CD14-positive monocyte (primary cell): ENCODE measurements around the gene IFNE. TPM values are rescaled to one million over a fixed set of nuclear protein-coding genes. Genes with fewer than 3 reads are reported as not detected.

ENCODE experiments used
- DNase-seq, 3 donors: peaks; one replicate each; pipeline ENCODE4 v3.0.0-alpha.2; 2011 to 2022
- H2AFZ ChIP-seq: 2 replicates; pipeline ENCODE4 v1.6.0; 2012; ENCODE audit warnings: mild to moderate bottlenecking, low read depth, low read length, inconsistent platforms; ENCODE audit not compliant: insufficient read depth, poor library complexity, severe bottlenecking
- H3K27ac ChIP-seq, 2 donors: 1 replicate in 1 of 2; 2 replicates in 1 of 2; pipeline ENCODE4 v1.5.1; 2012 to 2013; ENCODE audit warnings: low read length in 2 of 2, control low read depth in 1 of 2, inconsistent platforms in 1 of 2, low read depth in 1 of 2, mild to moderate bottlenecking in 1 of 2
- H3K27me3 ChIP-seq, 2 donors: one replicate each; pipeline versions ENCODE4 v1.6.0 to v1.6.1; 2011 to 2013; ENCODE audit warnings: low read length in 2 of 2; ENCODE audit not compliant: control insufficient read depth in 2 of 2, insufficient read depth in 2 of 2
- H3K36me3 ChIP-seq, 2 donors: replicated peaks in 1 of 2; 1 replicate in 1 of 2; 2 replicates in 1 of 2; pipeline versions ENCODE4 v1.5.1 to v1.6.1; 2012 to 2013; ENCODE audit warnings: low read length in 2 of 2, control low read depth in 1 of 2, inconsistent platforms in 1 of 2, mild to moderate bottlenecking in 1 of 2; ENCODE audit not compliant: insufficient read depth in 2 of 2, control insufficient read depth in 1 of 2
- H3K4me1 ChIP-seq, 2 donors: 1 replicate in 1 of 2; 2 replicates in 1 of 2; pipeline versions ENCODE4 v1.5.1 to v1.6.1; 2012 to 2013; ENCODE audit warnings: low read length in 2 of 2, control low read depth in 1 of 2, inconsistent platforms in 1 of 2, mild to moderate bottlenecking in 1 of 2, moderate library complexity in 1 of 2; ENCODE audit not compliant: insufficient read depth in 2 of 2, control insufficient read depth in 1 of 2
- H3K4me2 ChIP-seq: replicated peaks from 2 replicates; pipeline ENCODE3; 2012; ENCODE audit warnings: low read length, moderate library complexity, mild to moderate bottlenecking; ENCODE audit not compliant: poor library complexity, severe bottlenecking; ENCODE audit errors: extremely low read depth
- H3K4me3 ChIP-seq, 3 experiments: fragments of 200-600 bp in 1 of 3; sonication (generic) in 1 of 3; replicated peaks in 1 of 3; 1 replicate in 2 of 3; 2 replicates in 1 of 3; pipeline ENCODE4 v1.5.1; 2011 to 2013; ENCODE audit warnings: low read length in 3 of 3, mild to moderate bottlenecking in 3 of 3, control low read depth in 2 of 3, low read depth in 2 of 3, inconsistent platforms in 1 of 3, moderate library complexity in 1 of 3
- H3K79me2 ChIP-seq: 2 replicates; pipeline ENCODE4 v1.6.0; 2012; ENCODE audit warnings: mild to moderate bottlenecking, control low read depth, inconsistent platforms, low read length, moderate library complexity; ENCODE audit not compliant: insufficient read depth
- H3K9ac ChIP-seq: 2 replicates; pipeline ENCODE4 v1.6.0; 2017; ENCODE audit warnings: low read length, mild to moderate bottlenecking; ENCODE audit not compliant: insufficient read depth, poor library complexity, severe bottlenecking
- H3K9me3 ChIP-seq, 2 donors: replicated peaks in 1 of 2; 1 replicate in 1 of 2; 2 replicates in 1 of 2; pipeline versions ENCODE4 v1.5.1 to v1.6.1; 2012 to 2013; ENCODE audit warnings: low read length in 2 of 2, control low read depth in 1 of 2; ENCODE audit not compliant: control insufficient read depth in 1 of 2, insufficient read depth in 1 of 2
- H4K20me1 ChIP-seq: 2 replicates; pipeline ENCODE4 v1.6.0; 2012; ENCODE audit warnings: mild to moderate bottlenecking, low read length, control low read depth, moderate library complexity; ENCODE audit not compliant: insufficient read depth
- H3K27ac Mint-ChIP-seq, 7 donors: one replicate each; pipeline ENCODE4 v1.8.0; 2020; ENCODE audit warnings: mild to moderate bottlenecking in 7 of 7, mixed read lengths in 7 of 7, moderate library complexity in 6 of 7, inconsistent platforms in 2 of 7
- H3K27me3 Mint-ChIP-seq, 3 donors: one replicate each; pipeline ENCODE4 v1.8.0; 2021 to 2022; ENCODE audit warnings: low read depth in 3 of 3, mild to moderate bottlenecking in 3 of 3, mixed read lengths in 3 of 3, moderate library complexity in 3 of 3, inconsistent platforms in 1 of 3
- H3K36me3 Mint-ChIP-seq, 2 donors: one replicate each; pipeline ENCODE4 v1.8.0; 2020; ENCODE audit warnings: mixed read lengths in 2 of 2, inconsistent platforms in 1 of 2, mild to moderate bottlenecking in 1 of 2
- H3K4me1 Mint-ChIP-seq: one replicate; pipeline ENCODE4 v1.8.0; 2020; ENCODE audit warnings: mild to moderate bottlenecking, mixed read lengths
- H3K4me3 Mint-ChIP-seq, 2 donors: one replicate each; pipeline ENCODE4 v1.8.0; 2020; ENCODE audit warnings: mild to moderate bottlenecking in 2 of 2, mixed read lengths in 2 of 2, moderate library complexity in 1 of 2
- H3K9me3 Mint-ChIP-seq, 7 donors: one replicate each; pipeline ENCODE4 v1.8.0; 2020 to 2022; ENCODE audit warnings: mixed read lengths in 7 of 7, mild to moderate bottlenecking in 6 of 7, moderate library complexity in 6 of 7, inconsistent platforms in 2 of 7
- CTCF ChIP-seq: fragments of 200-600 bp; IDR thresholded peaks from one replicate; pipeline ENCODE4 v1.8.0; 2022; ENCODE audit warnings: antibody characterized with exemption, mild to moderate bottlenecking
- WGBS: methylation state at CpG from one replicate; pipeline ENCODE4 v1.1.5; 2013; ENCODE audit warnings: missing lambda C conversion rate; ENCODE audit not compliant: insufficient coverage; 5-methylcytosine and 5-hydroxymethylcytosine counted together
- intact Hi-C, 2 donors: fragments of 100-400 bp; cut with micrococcal nuclease; formaldehyde crosslinking; loops; one replicate each; pipeline versions ENCODE4 v1.15.0 to v1.15.1; 2023
- polyA plus RNA-seq, 3 donors: library from polyadenylated mRNA; depleted of rRNA in 1 of 3; unstranded in 2 of 3; stranded (reverse) in 1 of 3; fragments of 300-500 nt in 2 of 3; fragments of >200 nt in 1 of 3; fragmentation: Illumina TruSeq in 2 of 3; gene quantifications; 1 replicate in 2 of 3; 2 replicates in 1 of 3; pipeline ENCODE4 v1.2.3, GENCODE V29; 2012 to 2021

The IFNE gene
- polyA plus RNA-seq, 3 donors, result not detected

- H3K27me3 ChIP-seq, result no peaks in the 10 kb centered on the region
- TF ChIP-seq CTCF, result no peak
- Mint-ChIP-seq H3K4me1 (no peaks in the 10 kb centered on the region), H3K27ac (no peak overlapping the region), H3K36me3 (no peaks in the 10 kb centered on the region), H3K9me3 (no peaks in the 10 kb centered on the region), H3K27me3 (peaks cover 0 to 7% (median 3%) of the 10 kb centered on the region in 3 donors), H3K4me3 (no peak overlapping the region)
- H4K20me1 ChIP-seq, result no peaks in the 10 kb centered on the region
- no peaks in the 10 kb centered on the region for H3K4me1 ChIP-seq
- no peak overlapping the region for H3K4me2 ChIP-seq
- DNase-seq, result no peak
- H3K9me3 ChIP-seq, result no peaks in the 10 kb centered on the region
- H3K9ac ChIP-seq, result no peak overlapping the region
- intact Hi-C loops, result no loop called here
- no peak overlapping the region for H3K27ac ChIP-seq
- H3K79me2 ChIP-seq, result no peaks in the 10 kb centered on the region
- 100% methylated on average over 1 of the region's 5 CpGs for WGBS
- H2AFZ ChIP-seq, result no peak overlapping the region
- H3K36me3 ChIP-seq, result no peaks in the 10 kb centered on the region
- no peak overlapping the region for H3K4me3 ChIP-seq
Measured at GRCh38 chr9:21499912-21500311, 17.8 kb upstream of the IFNE start.

- TF ChIP-seq CTCF, result no peak
- H3K9me3 ChIP-seq, result no peaks in the 10 kb centered on the region
- intact Hi-C loops, result no loop called here
Measured at GRCh38 chr9:21491756-21492155, 9.6 kb upstream of the IFNE start.

More at GRCh38 chr9:21491756-21492155, 9.6 kb upstream of the IFNE start:
- Mint-ChIP-seq H3K4me1 (no peaks in the 10 kb centered on the region), H3K9me3 (no peaks in the 10 kb centered on the region), H3K27ac (no peak overlapping the region), H3K27me3 (peaks cover 5 to 18% (median 12%) of the 10 kb centered on the region in 3 donors), H3K4me3 (no peak overlapping the region), H3K36me3 (no peaks in the 10 kb centered on the region)
- Histone ChIP-seq H3K4me3 (no peak overlapping the region), H3K4me1 (no peaks in the 10 kb centered on the region), H3K27ac (no peak overlapping the region), H4K20me1 (no peaks in the 10 kb centered on the region), H3K4me2 (no peak overlapping the region), H3K36me3 (no peaks in the 10 kb centered on the region), H3K27me3 (no peaks in the 10 kb centered on the region), H2AFZ (no peak overlapping the region), H3K9ac (no peak overlapping the region), H3K79me2 (no peaks in the 10 kb centered on the region)
- WGBS, result no CpG with 5 or more reads among the region's 1 CpG
- no peak for DNase-seq
